ENCODE measurements around the gene RDH5. TPM values are rescaled to one million over a fixed set of nuclear protein-coding genes. Genes with fewer than 3 reads are reported as not detected.

RDH5 gene
- polyA plus RNA-seq, 1 donor from 2014 or later: 3.4 TPM

- Histone ChIP-seq H3K9me2 (ENCODE audit: insufficient read depth, low read length) (no peaks in the 10 kb centered on the region), H3K79me2 (replicated peaks; ENCODE audit: insufficient read depth, low read length) (no peaks in the 10 kb centered on the region), H2AFZ (ENCODE audit: low read depth, low read length) (no peak overlapping the region), H3K9me3 (ENCODE audit: low read length) (no peaks in the 10 kb centered on the region), H4K20me1 (ENCODE audit: insufficient read depth) (no peaks in the 10 kb centered on the region), H3F3A (ENCODE audit: insufficient read depth, low read length, poor library complexity, severe bottlenecking) (no peaks in the 10 kb centered on the region), H3K27me3 (ENCODE audit: insufficient read depth, low read depth, low read length) (no peaks in the 10 kb centered on the region), H3K27ac (ENCODE audit: low read length) (no peak overlapping the region), H3K4me3 (ENCODE audit: low read length) (no peak overlapping the region), H3K36me3 (ENCODE audit: insufficient read depth, low read length) (no peaks in the 10 kb centered on the region), H3K9ac (ENCODE audit: low read length) (no peak overlapping the region), H3K4me2 (ENCODE audit: low read length) (no peak overlapping the region)
- TF ChIP-seq SMC3 (conservative IDR thresholded peaks at IDR 0.05; ENCODE audit: poor library complexity): no peak
- no peak for TF ChIP-seq EZH2 (IDR thresholded peaks at IDR 0.05; ENCODE audit: borderline replicate concordance, insufficient read depth, low read length, poor library complexity, severe bottlenecking)
- TF ChIP-seq POLR2AphosphoS5 (IDR thresholded peaks at IDR 0.05): no peak
- TF ChIP-seq REST (IDR thresholded peaks at IDR 0.05; ENCODE audit: borderline replicate concordance): no peak
- no peak for TF ChIP-seq MXI1 (conservative IDR thresholded peaks at IDR 0.05; ENCODE audit: poor library complexity, severe bottlenecking)
- no peak for TF ChIP-seq CTCF (IDR thresholded peaks at IDR 0.05; ENCODE audit: poor library complexity, severe bottlenecking)
- no peak for TF ChIP-seq TAF1 (IDR thresholded peaks at IDR 0.05; ENCODE audit: low read depth)
These were observed 26.6 kb upstream of the RDH5 start for GRCh38 chr12:55693323-55694187.

GRCh38 chr12:55694188-55694515 is 26.0 kb upstream of the RDH5 start:
- TF ChIP-seq MXI1 (conservative IDR thresholded peaks at IDR 0.05; ENCODE audit: poor library complexity, severe bottlenecking) (no peak), SMC3 (conservative IDR thresholded peaks at IDR 0.05; ENCODE audit: poor library complexity) (no peak), POLR2AphosphoS5 (IDR thresholded peaks at IDR 0.05) (no peak), RAD21 (conservative IDR thresholded peaks at IDR 0.05) (no peak), TAF1 (IDR thresholded peaks at IDR 0.05; ENCODE audit: low read depth) (no peak), EZH2 (IDR thresholded peaks at IDR 0.05; ENCODE audit: borderline replicate concordance, insufficient read depth, low read length, poor library complexity, severe bottlenecking) (no peak), REST (IDR thresholded peaks at IDR 0.05; ENCODE audit: borderline replicate concordance) (no peak), EP300 (conservative IDR thresholded peaks at IDR 0.05; ENCODE audit: poor library complexity, severe bottlenecking) (no peak), CTCF (IDR thresholded peaks at IDR 0.05; ENCODE audit: poor library complexity, severe bottlenecking) (no peak)
- no peaks in the 10 kb centered on the region for H3K79me2 ChIP-seq (replicated peaks; ENCODE audit: insufficient read depth, low read length)
- no peaks in the 10 kb centered on the region for H3K9me3 ChIP-seq (ENCODE audit: low read length)
- H3K4me3 ChIP-seq (ENCODE audit: low read length): no peak overlapping the region
- no peak overlapping the region for H3K9ac ChIP-seq (ENCODE audit: low read length)
- H3K27ac ChIP-seq (ENCODE audit: low read length): no peak overlapping the region
- H3F3A ChIP-seq (ENCODE audit: insufficient read depth, low read length, poor library complexity, severe bottlenecking): no peaks in the 10 kb centered on the region
- no peaks in the 10 kb centered on the region for H3K36me3 ChIP-seq (ENCODE audit: insufficient read depth, low read length)
- H2AFZ ChIP-seq (ENCODE audit: low read depth, low read length): no peak overlapping the region
- no peaks in the 10 kb centered on the region for H3K9me2 ChIP-seq (ENCODE audit: insufficient read depth, low read length)
- H3K27me3 ChIP-seq (ENCODE audit: insufficient read depth, low read depth, low read length): no peaks in the 10 kb centered on the region
- H4K20me1 ChIP-seq (ENCODE audit: insufficient read depth): no peaks in the 10 kb centered on the region
- no peak overlapping the region for H3K4me2 ChIP-seq (ENCODE audit: low read length)

Data from neural cell (in vitro differentiated cells).